Measurements from ENCODE around the gene NPEPL1. TPM values are rescaled to one million over a fixed set of nuclear protein-coding genes. Genes with fewer than 3 reads are reported as not detected.
A peak's percentile ranks its signal among the peaks of the same experiment; 100 is the strongest.

NPEPL1 gene
- total and polyA plus RNA-seq, 2 of the 8 experiments (the other 6 are each of a cell fraction or from before 2014, with no cell fraction given) = 12.4 to 26.8 TPM

GRCh38 chr20:58647162-58647795, 45.3 kb upstream of the NPEPL1 start:
- H3K4ac ChIP-seq (replicated peaks; ENCODE audit: insufficient read length, low read depth, low read length) = no peak overlapping the region
- CTCF ChIA-PET (ENCODE audit: partially characterized antibody) = interaction anchor here (0.6 to 7.7 kb wide), 20 partner anchors 8 to 872 kb away, joined by 3 to 57 read pairs (median 4); no protein-coding TSS in a partner anchor

More at GRCh38 chr20:58647162-58647795, 45.3 kb upstream of the NPEPL1 start:
- Histone ChIP-seq H3K27ac (ENCODE audit: low read depth, low read length) (no peak overlapping the region), H2BK20ac (ENCODE audit: low read length) (no peak overlapping the region), H3K36me3 (ENCODE audit: control insufficient read depth in 2 of 4, insufficient read depth in 4 of 4, low read length in 3 of 4) (no peaks in the 10 kb centered on the region), H3K79me1 (ENCODE audit: low read depth, low read length) (no peaks in the 10 kb centered on the region), H3K79me2 (ENCODE audit: control insufficient read depth in 1 of 2, insufficient read depth in 2 of 2, low read length in 2 of 2) (peaks cover 0 to 10% of the 10 kb centered on the region in 2 experiments; a peak in 2 of 4 replicates), H2AK5ac (ENCODE audit: low read depth, low read length) (peak overlapping the region; percentile 61; the same call in 1 of the 2 replicates), H2BK5ac (ENCODE audit: low read depth, low read length) (no peak overlapping the region), H2AFZ (ENCODE audit: low read length) (no peak overlapping the region), H3K4me3 (ENCODE audit: extremely low read depth in 1 of 4, insufficient read depth in 2 of 4, low read depth in 3 of 4, low read length in 4 of 4) (no peak overlapping the region), H3K23ac (ENCODE audit: insufficient read length) (no peak overlapping the region), H4K20me1 (replicated peaks in 1 of 2; ENCODE audit: control insufficient read depth in 1 of 2, insufficient read depth in 2 of 2, low read length in 2 of 2) (no peaks in the 10 kb centered on the region), H3K9me3 (ENCODE audit: insufficient read depth in 2 of 2, low read depth in 1 of 2, low read length in 1 of 2) (no peaks in the 10 kb centered on the region), H3K4me2 (ENCODE audit: insufficient read depth in 1 of 2, low read depth in 2 of 2, low read length in 2 of 2) (no peak overlapping the region), H2BK12ac (ENCODE audit: low read depth, low read length) (0 out of 2 replicates have a peak overlapping the region, but pooled peaks have one; percentile 39), H4K91ac (replicated peaks; ENCODE audit: insufficient read length, low read length) (peak overlapping the region; percentile 1), H3K18ac (ENCODE audit: extremely low read depth, low read length) (peak overlapping the region; percentile 4; the same call in 1 of the 2 replicates), H3K9ac (replicated peaks in 1 of 4; ENCODE audit: extremely low read depth in 1 of 4, low read depth in 3 of 4, low read length in 3 of 4) (no peak overlapping the region), H4K5ac (ENCODE audit: insufficient read length, low read depth, low read length) (no peak overlapping the region), H3K27me3 (replicated peaks in 1 of 4; ENCODE audit: control insufficient read depth in 3 of 4, extremely low read depth in 1 of 4, insufficient read depth in 3 of 4, low read length in 3 of 4) (peaks cover 0 to 3% (median 0%) of the 10 kb centered on the region in 4 experiments; a peak in 2 of 7 replicates), H3K23me2 (ENCODE audit: low read depth, low read length) (peaks cover 15% of the 10 kb centered on the region; the same call in 1 of the 2 replicates), H2BK15ac (ENCODE audit: low read length) (no peak overlapping the region), H3K14ac (ENCODE audit: insufficient read length) (no peak overlapping the region), H4K8ac (ENCODE audit: extremely low read depth, insufficient read depth, low read length) (no peak overlapping the region), H2BK120ac (replicated peaks; ENCODE audit: low read depth, low read length) (no peak overlapping the region), H3K56ac (replicated peaks; ENCODE audit: insufficient read length, low read depth, low read length) (no peak overlapping the region), H3K4me1 (replicated peaks in 1 of 4; ENCODE audit: control insufficient read depth in 3 of 4, insufficient read depth in 4 of 4, low read length in 3 of 4) (peaks cover 0 to 4% (median 2%) of the 10 kb centered on the region in 4 experiments; a peak in 4 of 7 replicates)
- 94% methylated on average over 7 of the region's 7 CpGs; no CpG with 5 or more reads in 1 of the 2 experiments for WGBS, 2 experiments (ENCODE audit: extremely low coverage in 1 of 2, insufficient coverage in 1 of 2, insufficient read length in 1 of 2, insufficient replicate concordance in 2 of 2, low coverage in 1 of 2, low lambda C conversion rate in 2 of 2, missing lambda C conversion rate in 1 of 2)
- POLR2A ChIA-PET (ENCODE audit: partially characterized antibody) = interaction anchor here (0.7 to 2.3 kb wide), 9 partner anchors 10 to 205 kb away, joined by 3 to 10 read pairs (median 4); partner anchors contain the start of gene GNAS
- DNase-seq (ENCODE audit: low read depth in 1 of 2, low spot score in 2 of 2) (peak in 1 of 2 experiments; percentile 19), FAIRE-seq (no peak)
- TF ChIP-seq SUZ12 (IDR thresholded peaks at IDR 0.05; ENCODE audit: low read length) (no peak), RAD21 (IDR thresholded peaks at IDR 0.05 in 1 of 2, conservative IDR thresholded peaks at IDR 0.05 in 1 of 2; ENCODE audit: low read depth in 2 of 2, low read length in 2 of 2) (peak; percentile 37 to 38), EGR1 (IDR thresholded peaks at IDR 0.05; ENCODE audit: borderline replicate concordance, low read depth, low read length) (no peak), RXRA (IDR thresholded peaks at IDR 0.05; ENCODE audit: insufficient read depth, low read depth, low read length) (no peak)

Data from H1 (cell line).